Fibroblast of lung (primary cell): ENCODE measurements around the gene CFAP77. TPM values are rescaled to one million over a fixed set of nuclear protein-coding genes. Genes with fewer than 3 reads are reported as not detected.

Experiments
- DNase-seq, 2 donors: peaks; one replicate each; pipeline versions ENCODE4 v3.0.0 to v3.0.0-alpha.2; 2010; ENCODE audit warnings: low read depth in 2 of 2
- H2AFZ ChIP-seq: 2 replicates; pipeline ENCODE4 v1.5.1; 2012; ENCODE audit warnings: low read length, control low read depth, inconsistent platforms
- H3K27ac ChIP-seq: 2 replicates; pipeline ENCODE4 v1.5.1; 2011; ENCODE audit warnings: low read length, control low read depth; ENCODE audit not compliant: insufficient read depth
- H3K27me3 ChIP-seq: 2 replicates; pipeline ENCODE4 v1.5.1; 2011; ENCODE audit warnings: mild to moderate bottlenecking, low read length; ENCODE audit not compliant: control insufficient read depth, insufficient read depth
- H3K36me3 ChIP-seq: 2 replicates; pipeline ENCODE4 v1.5.1; 2011; ENCODE audit warnings: low read length; ENCODE audit not compliant: control insufficient read depth, insufficient read depth
- H3K4me1 ChIP-seq: 2 replicates; pipeline ENCODE4 v1.5.1; 2011; ENCODE audit warnings: low read length; ENCODE audit not compliant: control insufficient read depth, insufficient read depth; ENCODE audit errors: extremely low read depth
- H3K4me2 ChIP-seq: 2 replicates; pipeline ENCODE4 v1.5.1; 2011; ENCODE audit warnings: low read length, control low read depth; ENCODE audit not compliant: insufficient read depth; ENCODE audit errors: extremely low read depth
- H3K4me3 ChIP-seq, 4 experiments: fragments of 200-600 bp in 1 of 4; sonication (generic) in 1 of 4; replicated peaks in 1 of 4; 2 replicates each; pipeline ENCODE4 v1.5.1; 2011 to 2016; ENCODE audit warnings: low read length in 4 of 4, low read depth in 3 of 4, mild to moderate bottlenecking in 3 of 4, control low read depth in 2 of 4, inconsistent platforms in 1 of 4, mixed read lengths in 1 of 4; ENCODE audit not compliant: insufficient read depth in 1 of 4; ENCODE audit errors: control extremely low read depth in 1 of 4
- H3K79me2 ChIP-seq: 2 replicates; pipeline ENCODE4 v1.5.1; 2012; ENCODE audit warnings: mild to moderate bottlenecking, low read length, inconsistent platforms; ENCODE audit not compliant: control insufficient read depth, insufficient read depth
- H3K9ac ChIP-seq: 2 replicates; pipeline ENCODE4 v1.5.1; 2011; ENCODE audit warnings: mild to moderate bottlenecking, low read length, control low read depth; ENCODE audit not compliant: insufficient read depth
- H3K9me3 ChIP-seq: 2 replicates; pipeline ENCODE4 v1.5.1; 2012; ENCODE audit warnings: low read depth, low read length; ENCODE audit not compliant: control insufficient read depth, insufficient read depth
- H4K20me1 ChIP-seq: 2 replicates; pipeline ENCODE4 v1.5.1; 2011; ENCODE audit warnings: low read length; ENCODE audit not compliant: control insufficient read depth, insufficient read depth; ENCODE audit errors: extremely low read depth
- EZH2 ChIP-seq: IDR thresholded peaks from 2 replicates; pipeline ENCODE4 v1.5.1; 2012; ENCODE audit warnings: low read length, control low read depth, mild to moderate bottlenecking; ENCODE audit errors: missing control alignments
- polyA plus RNA-seq, 2 donors: library from polyadenylated mRNA; depleted of rRNA in 1 of 2; stranded (reverse) in 1 of 2; unstranded in 1 of 2; fragments of >200 nt; gene quantifications; 2 replicates each; pipeline ENCODE4 v1.2.1, GENCODE V29; 2011 to 2012; ENCODE audit warnings: missing spikeins in 1 of 2
- total RNA-seq: library from RNA; depleted of rRNA; stranded (reverse); fragments of >200 nt; gene quantifications from 2 replicates; pipeline ENCODE4 v1.2.1, GENCODE V29; 2014
- TF ChIP-seq, protein P1 (sequence below), 2 donors: IDR thresholded peaks in 1 of 2; conservative IDR thresholded peaks in 1 of 2; 1 replicate in 1 of 2; 2 replicates in 1 of 2; pipeline ENCODE4 v1.5.1; 2011 to 2012; ENCODE audit warnings: low read length in 2 of 2, control low read depth in 1 of 2, inconsistent platforms in 1 of 2, low read depth in 1 of 2, mild to moderate bottlenecking in 1 of 2

Gene CFAP77
- total and polyA plus RNA-seq, 2 donors (not counting 1 experiment from before 2014, with no cell fraction given) = not detected

- DNase-seq = no peak
- no peak overlapping the region for H3K9ac ChIP-seq
- no peak overlapping the region for H3K27ac ChIP-seq
- H3K79me2 ChIP-seq = no peaks in the 10 kb centered on the region
- H4K20me1 ChIP-seq = no peaks in the 10 kb centered on the region
- no peak overlapping the region for H3K4me2 ChIP-seq
- TF ChIP-seq, protein P1, sequence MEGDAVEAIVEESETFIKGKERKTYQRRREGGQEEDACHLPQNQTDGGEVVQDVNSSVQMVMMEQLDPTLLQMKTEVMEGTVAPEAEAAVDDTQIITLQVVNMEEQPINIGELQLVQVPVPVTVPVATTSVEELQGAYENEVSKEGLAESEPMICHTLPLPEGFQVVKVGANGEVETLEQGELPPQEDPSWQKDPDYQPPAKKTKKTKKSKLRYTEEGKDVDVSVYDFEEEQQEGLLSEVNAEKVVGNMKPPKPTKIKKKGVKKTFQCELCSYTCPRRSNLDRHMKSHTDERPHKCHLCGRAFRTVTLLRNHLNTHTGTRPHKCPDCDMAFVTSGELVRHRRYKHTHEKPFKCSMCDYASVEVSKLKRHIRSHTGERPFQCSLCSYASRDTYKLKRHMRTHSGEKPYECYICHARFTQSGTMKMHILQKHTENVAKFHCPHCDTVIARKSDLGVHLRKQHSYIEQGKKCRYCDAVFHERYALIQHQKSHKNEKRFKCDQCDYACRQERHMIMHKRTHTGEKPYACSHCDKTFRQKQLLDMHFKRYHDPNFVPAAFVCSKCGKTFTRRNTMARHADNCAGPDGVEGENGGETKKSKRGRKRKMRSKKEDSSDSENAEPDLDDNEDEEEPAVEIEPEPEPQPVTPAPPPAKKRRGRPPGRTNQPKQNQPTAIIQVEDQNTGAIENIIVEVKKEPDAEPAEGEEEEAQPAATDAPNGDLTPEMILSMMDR (conservative IDR thresholded peaks at IDR 0.05 in 1 of 2, IDR thresholded peaks at IDR 0.05 in 1 of 2; ENCODE audit: low read depth in 1 of 2, low read length in 2 of 2) = no peak
- no peak for TF ChIP-seq EZH2
- no peaks in the 10 kb centered on the region for H3K9me3 ChIP-seq
- H2AFZ ChIP-seq = no peak overlapping the region
- no peaks in the 10 kb centered on the region for H3K27me3 ChIP-seq
- H3K36me3 ChIP-seq = no peaks in the 10 kb centered on the region
- H3K4me1 ChIP-seq = peaks cover 2% of the 10 kb centered on the region
- no peak overlapping the region for H3K4me3 ChIP-seq
Measured at GRCh38 chr9:132543960-132544359, 133.9 kb downstream of the CFAP77 start.

DNA sequence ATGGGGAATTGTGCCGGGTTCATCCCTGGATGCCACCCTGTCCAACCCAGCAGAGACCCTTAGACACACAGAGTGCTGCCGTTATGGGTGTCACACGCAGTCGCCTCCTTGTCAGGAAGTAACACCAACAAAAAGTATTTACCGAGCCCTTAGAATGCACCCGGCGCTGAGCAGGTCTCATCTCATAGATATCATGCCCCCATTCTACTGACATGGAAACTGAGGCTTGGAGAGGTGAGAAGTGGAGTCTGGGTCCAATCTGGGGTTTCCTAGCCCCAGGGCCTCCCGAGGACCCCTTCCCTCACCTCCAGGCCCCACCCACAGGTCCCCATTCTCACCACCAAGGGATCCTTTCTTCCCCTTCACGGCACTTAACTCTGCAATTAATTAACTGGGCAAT is 135.6 kb downstream of the CFAP77 start:
- no peak for TF ChIP-seq EZH2
- TF ChIP-seq, protein P1 (conservative IDR thresholded peaks at IDR 0.05 in 1 of 2, IDR thresholded peaks at IDR 0.05 in 1 of 2; ENCODE audit: low read depth in 1 of 2, low read length in 2 of 2) = no peak
- H2AFZ ChIP-seq = no peak overlapping the region
- DNase-seq = no peak
- H3K79me2 ChIP-seq = no peaks in the 10 kb centered on the region
- H3K36me3 ChIP-seq = no peaks in the 10 kb centered on the region
- H4K20me1 ChIP-seq = no peaks in the 10 kb centered on the region
- H3K4me3 ChIP-seq = no peak overlapping the region
- H3K4me2 ChIP-seq = no peak overlapping the region
- no peaks in the 10 kb centered on the region for H3K9me3 ChIP-seq
- no peak overlapping the region for H3K9ac ChIP-seq
- no peak overlapping the region for H3K27ac ChIP-seq
- H3K4me1 ChIP-seq = peaks cover 2% of the 10 kb centered on the region
- no peaks in the 10 kb centered on the region for H3K27me3 ChIP-seq

DNA sequence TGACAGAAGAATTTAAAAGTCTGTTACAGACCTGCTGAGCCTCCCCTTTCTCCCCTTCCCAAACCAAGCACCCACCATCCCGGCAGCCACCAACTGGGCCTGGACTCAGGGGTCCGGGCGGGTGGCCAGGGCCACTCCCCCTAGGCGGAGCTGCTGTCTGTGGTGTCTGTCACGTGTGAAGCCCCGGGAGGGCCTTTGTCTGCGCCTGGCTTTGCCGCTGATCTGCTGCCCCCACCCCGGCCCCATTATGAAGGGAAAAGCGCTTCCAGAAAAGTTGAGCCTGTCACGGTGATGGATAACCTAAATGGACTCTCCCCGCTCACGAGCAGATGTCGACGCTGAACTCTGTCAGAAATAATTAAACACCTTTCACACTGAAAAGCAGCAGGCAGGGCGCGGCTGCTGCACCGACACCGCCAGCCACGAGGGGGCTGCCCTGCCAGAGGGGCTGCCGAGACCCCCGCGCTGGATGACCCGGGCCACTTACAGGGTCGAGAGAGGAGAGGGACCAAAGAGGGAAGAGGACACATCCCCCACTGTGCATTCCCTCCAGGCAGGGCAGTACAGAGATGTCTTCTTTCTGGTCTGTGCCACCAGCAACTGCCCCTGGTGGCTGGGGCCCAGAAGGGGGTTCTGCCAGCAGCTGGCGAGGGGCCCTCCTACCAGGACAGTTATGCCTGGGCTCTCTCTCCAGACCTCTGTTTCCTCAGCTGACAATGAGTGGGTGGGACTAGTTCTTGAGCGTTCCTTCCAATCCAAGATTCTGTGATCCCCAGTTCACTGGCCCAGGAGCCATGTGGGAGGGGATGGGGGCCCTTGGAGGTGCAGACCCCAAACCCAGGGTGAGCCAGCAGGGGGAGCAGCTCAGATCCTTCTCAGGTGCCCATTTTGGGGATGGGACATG is 136.4 kb downstream of the CFAP77 start:
- H3K9ac ChIP-seq = no peak overlapping the region
- TF ChIP-seq, protein P1 (conservative IDR thresholded peaks at IDR 0.05 in 1 of 2, IDR thresholded peaks at IDR 0.05 in 1 of 2; ENCODE audit: low read depth in 1 of 2, low read length in 2 of 2) = peak; percentile 26 to 33
- no peak for TF ChIP-seq EZH2
- H3K9me3 ChIP-seq = no peaks in the 10 kb centered on the region
- peak overlapping the region in 1 of 4 experiments; percentile 13 for H3K4me3 ChIP-seq
- H2AFZ ChIP-seq = no peak overlapping the region
- H3K27ac ChIP-seq = no peak overlapping the region
- no peaks in the 10 kb centered on the region for H4K20me1 ChIP-seq
- H3K79me2 ChIP-seq = no peaks in the 10 kb centered on the region
- H3K4me2 ChIP-seq = no peak overlapping the region
- DNase-seq = peak; percentile 25 to 26
- H3K4me1 ChIP-seq = peaks cover 2% of the 10 kb centered on the region
- H3K27me3 ChIP-seq = no peaks in the 10 kb centered on the region
- no peaks in the 10 kb centered on the region for H3K36me3 ChIP-seq
